Neural progenitor cell (in vitro differentiated cells): ENCODE results near the gene TASP1. TPM values are rescaled to one million over a fixed set of nuclear protein-coding genes. Genes with fewer than 3 reads are reported as not detected.

Experiments used
- DNase-seq: peaks from one replicate; pipeline ENCODE4 v3.0.0-alpha.2; 2016; ENCODE audit warnings: low spot score
- H2AFZ ChIP-seq: fragments of 200-600 bp; sonication (generic); replicated peaks from 2 replicates; pipeline ENCODE4 v1.6.1; 2016; ENCODE audit warnings: antibody characterized with exemption
- H3F3A ChIP-seq: fragments of 200-600 bp; sonication (generic); 2 replicates; pipeline ENCODE4 v1.6.1; 2016; ENCODE audit warnings: antibody characterized with exemption, low read depth
- H3K27ac ChIP-seq: fragments of 200-600 bp; sonication (generic); 2 replicates; pipeline ENCODE4 v1.5.1; 2016; ENCODE audit warnings: mild to moderate bottlenecking
- H3K27me3 ChIP-seq: fragments of 200-600 bp; sonication (generic); 2 replicates; pipeline ENCODE4 v1.6.1; 2016; ENCODE audit warnings: mild to moderate bottlenecking, moderate library complexity
- H3K36me3 ChIP-seq: fragments of 200-600 bp; sonication (generic); 2 replicates; pipeline ENCODE4 v1.5.1; 2016
- H3K4me1 ChIP-seq: fragments of 200-600 bp; sonication (generic); 2 replicates; pipeline ENCODE4 v1.6.1; 2016; ENCODE audit warnings: mixed run types
- H3K4me2 ChIP-seq: fragments of 200-600 bp; sonication (generic); 2 replicates; pipeline ENCODE4 v1.6.1; 2016
- H3K4me3 ChIP-seq: fragments of 200-600 bp; sonication (generic); 2 replicates; pipeline ENCODE4 v1.5.1; 2016
- H3K79me2 ChIP-seq: fragments of 200-600 bp; sonication (generic); 2 replicates; pipeline ENCODE4 v1.6.1; 2016; ENCODE audit warnings: low read depth
- H3K9ac ChIP-seq: fragments of 200-600 bp; sonication (generic); 2 replicates; pipeline ENCODE4 v1.6.1; 2016
- H3K9me3 ChIP-seq: fragments of 200-600 bp; sonication (generic); 2 replicates; pipeline ENCODE4 v1.5.1; 2016; ENCODE audit warnings: low read depth
- H4K20me1 ChIP-seq: fragments of 200-600 bp; sonication (generic); 2 replicates; pipeline ENCODE4 v1.6.1; 2016; ENCODE audit warnings: low read depth
- H3K27ac Mint-ChIP-seq: 3 replicates; pipeline ENCODE4 v1.8.0; 2021; ENCODE audit warnings: mixed read lengths
- H3K27me3 Mint-ChIP-seq: 2 replicates; pipeline ENCODE4 v1.8.0; 2022; ENCODE audit warnings: low read depth, mild to moderate bottlenecking, inconsistent platforms, moderate library complexity, mixed read lengths; ENCODE audit not compliant: insufficient read depth
- H3K36me3 Mint-ChIP-seq: 3 replicates; pipeline ENCODE4 v1.8.0; 2021; ENCODE audit warnings: mixed read lengths
- H3K4me1 Mint-ChIP-seq: 3 replicates; pipeline ENCODE4 v1.8.0; 2021; ENCODE audit warnings: mixed read lengths
- H3K4me3 Mint-ChIP-seq: 3 replicates; pipeline ENCODE4 v1.8.0; 2021; ENCODE audit warnings: mild to moderate bottlenecking, moderate library complexity, mixed read lengths
- H3K9me3 Mint-ChIP-seq: 3 replicates; pipeline ENCODE4 v1.8.0; 2020; ENCODE audit warnings: mixed read lengths
- CTCF ChIP-seq: fragments of 200-600 bp; sonication (generic); IDR thresholded peaks from 2 replicates; pipeline ENCODE4 v1.5.1; 2017; ENCODE audit warnings: antibody characterized with exemption, mild to moderate bottlenecking
- EZH2 ChIP-seq: fragments of 200-600 bp; sonication (generic); IDR thresholded peaks from 2 replicates; pipeline ENCODE4 v1.6.1; 2017; ENCODE audit warnings: antibody characterized with exemption, mild to moderate bottlenecking, moderate library complexity
- EZH2phosphoT487 ChIP-seq: fragments of 200-600 bp; sonication (generic); IDR thresholded peaks from 2 replicates; pipeline ENCODE4 v1.6.1; 2017; ENCODE audit warnings: antibody characterized with exemption
- total RNA-seq: library from RNA; depleted of rRNA; stranded (reverse); fragments of >200 nt; gene quantifications from 2 replicates; pipeline ENCODE4 v1.2.3, GENCODE V29; 2015; ENCODE audit warnings: low replicate concordance

TASP1 gene
- total RNA-seq, 1 donor from 2014 or later: 9.6 TPM

- Mint-ChIP-seq H3K27ac (no peak overlapping the region), H3K9me3 (peaks cover 5% of the 10 kb centered on the region), H3K4me3 (no peak overlapping the region), H3K4me1 (no peaks in the 10 kb centered on the region), H3K27me3 (no peaks in the 10 kb centered on the region), H3K36me3 (peaks cover 3% of the 10 kb centered on the region)
- no peaks in the 10 kb centered on the region for H3K36me3 ChIP-seq
- no peaks in the 10 kb centered on the region for H3K79me2 ChIP-seq
- DNase-seq: no peak
- no peak for TF ChIP-seq EZH2phosphoT487
- no peak for TF ChIP-seq CTCF
- no peak for TF ChIP-seq EZH2
- H2AFZ ChIP-seq: no peak overlapping the region
- no peak overlapping the region for H3K4me2 ChIP-seq
- no peak overlapping the region for H3K9ac ChIP-seq
- no peak overlapping the region for H3K27ac ChIP-seq
- no peak overlapping the region for H3K4me3 ChIP-seq
- no peaks in the 10 kb centered on the region for H4K20me1 ChIP-seq
- H3K4me1 ChIP-seq: no peaks in the 10 kb centered on the region
- H3F3A ChIP-seq: no peaks in the 10 kb centered on the region
- no peaks in the 10 kb centered on the region for H3K9me3 ChIP-seq
- H3K27me3 ChIP-seq: no peaks in the 10 kb centered on the region
Observed at GRCh38 chr20:13517831-13518230, 120.9 kb downstream of the TASP1 start.

GRCh38 chr20:13515796-13516558 lies 122.8 kb downstream of the TASP1 start:
- H3K27ac ChIP-seq: no peak overlapping the region
- no peak overlapping the region for H3K4me3 ChIP-seq
- H3K4me2 ChIP-seq: no peak overlapping the region
- no peaks in the 10 kb centered on the region for H3K27me3 ChIP-seq
- Mint-ChIP-seq H3K27ac (no peak overlapping the region), H3K4me1 (no peaks in the 10 kb centered on the region), H3K36me3 (peaks cover 5% of the 10 kb centered on the region), H3K9me3 (peaks cover 10% of the 10 kb centered on the region), H3K27me3 (no peaks in the 10 kb centered on the region), H3K4me3 (no peak overlapping the region)
- H4K20me1 ChIP-seq: no peaks in the 10 kb centered on the region
- TF ChIP-seq EZH2phosphoT487: no peak
- TF ChIP-seq CTCF: no peak
- TF ChIP-seq EZH2: no peak
- no peaks in the 10 kb centered on the region for H3K36me3 ChIP-seq
- H3K4me1 ChIP-seq: no peaks in the 10 kb centered on the region
- H3F3A ChIP-seq: no peaks in the 10 kb centered on the region
- H3K9ac ChIP-seq: no peak overlapping the region
- no peaks in the 10 kb centered on the region for H3K79me2 ChIP-seq
- no peak for DNase-seq
- no peak overlapping the region for H2AFZ ChIP-seq
- H3K9me3 ChIP-seq: no peaks in the 10 kb centered on the region

- H3K27me3 ChIP-seq: no peaks in the 10 kb centered on the region
- no peak overlapping the region for H3K4me3 ChIP-seq
- DNase-seq: no peak
- no peak overlapping the region for H3K27ac ChIP-seq
- H3K4me2 ChIP-seq: no peak overlapping the region
- Mint-ChIP-seq H3K36me3 (peaks cover 5% of the 10 kb centered on the region), H3K27me3 (no peaks in the 10 kb centered on the region), H3K4me1 (no peaks in the 10 kb centered on the region), H3K27ac (no peak overlapping the region), H3K4me3 (no peak overlapping the region), H3K9me3 (peaks cover 12% of the 10 kb centered on the region)
- H3F3A ChIP-seq: no peaks in the 10 kb centered on the region
- no peak overlapping the region for H2AFZ ChIP-seq
- TF ChIP-seq EZH2 (no peak), CTCF (no peak), EZH2phosphoT487 (no peak)
- no peaks in the 10 kb centered on the region for H3K4me1 ChIP-seq
- H3K9ac ChIP-seq: no peak overlapping the region
- no peaks in the 10 kb centered on the region for H3K9me3 ChIP-seq
- no peaks in the 10 kb centered on the region for H4K20me1 ChIP-seq
- no peaks in the 10 kb centered on the region for H3K36me3 ChIP-seq
- no peaks in the 10 kb centered on the region for H3K79me2 ChIP-seq
Observed at GRCh38 chr20:13515291-13515690, 123.4 kb downstream of the TASP1 start.
